NAMALWA (cell line): ENCODE data around the gene ANKRD34A.
A peak's percentile ranks its signal among the peaks of the same experiment; 100 is the strongest.
"Not testable (repeated sequence)": the region's sequence is repeated elsewhere in the genome, so short reads cannot be mapped to it uniquely, and the experiment has no call there.

Source experiments
- DNase-seq: peaks from one replicate; pipeline ENCODE4 v3.0.0-alpha.2; 2015; ENCODE audit warnings: low spot score

The ANKRD34A gene

GRCh38 chr1:145944532-145944931 is 19.8 kb downstream of the ANKRD34A start:
- DNase-seq = no peak

DNA sequence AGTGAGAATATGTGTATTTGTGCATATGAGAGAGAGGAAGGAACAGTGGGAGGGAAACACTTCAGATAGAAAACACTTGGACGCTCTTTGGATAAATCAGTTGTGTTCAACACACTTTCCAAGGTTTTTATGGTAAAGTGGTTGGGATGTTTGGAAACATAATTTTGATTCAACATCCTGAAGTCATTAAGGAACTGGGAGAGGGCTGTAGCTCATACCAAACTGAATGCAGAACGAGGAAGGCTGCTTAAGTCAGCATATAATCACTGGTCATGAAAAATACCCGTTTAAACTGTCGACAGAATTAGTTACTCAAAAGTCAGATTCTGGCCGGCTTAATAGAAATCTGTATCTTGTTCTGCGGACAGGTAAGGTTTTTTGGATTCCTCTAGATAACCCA is 21.5 kb downstream of the ANKRD34A start:
- no peak for DNase-seq

DNA sequence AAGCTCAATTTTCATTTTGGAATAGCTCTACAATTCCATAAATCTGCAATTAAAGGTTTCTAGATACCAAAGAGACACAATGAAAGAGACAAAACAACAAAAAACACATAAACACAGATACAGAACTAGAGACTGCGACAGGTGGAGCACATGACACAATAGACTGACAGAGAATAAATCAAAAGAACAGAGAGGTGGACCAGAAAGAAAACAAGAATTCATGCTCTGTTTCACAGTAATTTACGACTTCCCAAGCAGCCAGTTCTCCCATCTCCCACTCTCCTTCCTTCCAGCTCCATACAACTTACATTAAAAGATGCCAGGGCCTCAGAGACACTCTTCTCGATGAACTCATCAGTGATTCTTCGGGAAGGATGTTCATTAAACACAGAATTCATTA is 22.0 kb downstream of the ANKRD34A start:
- DNase-seq = no peak

DNA sequence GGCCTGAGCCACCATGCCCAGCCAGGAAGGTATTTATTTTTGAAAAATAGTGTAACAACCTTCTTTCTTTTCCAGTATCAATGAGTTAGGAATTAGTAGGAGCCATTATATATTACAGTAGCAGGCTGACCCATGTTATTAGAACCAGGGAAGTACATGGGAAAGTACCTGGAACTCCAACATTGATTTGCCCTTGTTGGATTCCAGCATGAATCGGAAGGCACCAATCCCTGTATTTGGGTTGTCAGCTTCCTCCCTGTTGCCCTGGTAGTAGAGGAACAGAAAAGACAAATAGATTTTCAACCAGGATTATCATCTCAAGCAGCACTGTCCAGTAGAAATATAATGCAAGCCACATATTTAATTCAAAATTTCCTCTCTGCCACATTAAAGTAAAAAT is 26.9 kb downstream of the ANKRD34A start:
- no peak for DNase-seq

DNA sequence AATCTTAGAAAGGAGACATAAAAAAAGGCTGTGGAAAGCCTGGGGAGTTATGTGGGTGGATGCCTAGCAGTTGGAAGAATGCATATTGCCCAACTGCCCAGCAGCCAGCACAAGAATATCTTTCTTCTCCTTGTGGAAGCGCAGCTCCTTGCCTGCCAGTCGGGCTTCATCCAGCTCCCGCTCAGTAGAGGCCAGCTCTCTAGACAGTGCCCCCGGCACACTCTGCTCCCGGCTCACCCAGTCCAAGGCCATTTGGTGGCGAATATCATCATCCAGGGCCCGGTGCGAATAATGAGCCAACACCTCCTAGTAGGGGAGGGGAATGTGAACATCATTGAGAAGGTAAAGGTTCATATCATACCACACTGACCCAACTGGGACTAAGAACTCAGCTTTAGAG is 28.1 kb downstream of the ANKRD34A start:
- DNase-seq = no peak

DNA sequence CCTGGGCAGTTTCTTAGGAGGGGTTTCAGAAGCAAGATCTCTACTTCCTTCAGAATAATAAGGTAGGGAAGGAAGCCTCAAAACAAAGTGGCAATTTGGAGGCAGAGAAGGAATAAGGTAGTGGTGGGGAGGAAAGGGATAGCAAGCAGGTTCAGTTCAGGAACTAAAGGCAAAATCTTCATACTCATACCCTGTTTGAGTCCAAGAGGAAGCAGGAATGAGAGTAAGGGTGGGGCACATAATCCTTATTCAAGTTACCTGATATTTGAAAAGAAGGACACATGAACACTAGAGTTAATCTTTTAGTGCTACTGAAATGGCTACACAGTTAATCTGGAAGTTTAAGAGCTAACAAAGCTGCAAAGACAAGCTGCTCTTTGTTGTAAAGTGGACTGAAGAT is 28.7 kb downstream of the ANKRD34A start:
- no peak for DNase-seq

- DNase-seq = peak; percentile 85
These were observed 31.8 kb downstream of the ANKRD34A start for GRCh38 chr1:145932522-145933009.

- DNase-seq = peak; percentile 30
These were observed 36.3 kb downstream of the ANKRD34A start for GRCh38 chr1:145927916-145928643.

- peak; percentile 100 for DNase-seq
These were observed 37.1 kb downstream of the ANKRD34A start, which contains the start of gene RBM8A for GRCh38 chr1:145927063-145927886. Gene RBM8A, minus strand, starts transcription at chr1:145927484. Its CDS starts 58 bp downstream, at chr1:145927426.

GRCh38 chr1:145926686-145927062 is 37.7 kb downstream of the ANKRD34A start:
- DNase-seq = no peak

GRCh38 chr1:145922266-145922665 is 42.1 kb downstream of the ANKRD34A start:
- DNase-seq = no peak

GRCh38 chr1:145920297-145920696 is 44.1 kb downstream of the ANKRD34A start:
- not testable (repeated sequence) for DNase-seq

DNA sequence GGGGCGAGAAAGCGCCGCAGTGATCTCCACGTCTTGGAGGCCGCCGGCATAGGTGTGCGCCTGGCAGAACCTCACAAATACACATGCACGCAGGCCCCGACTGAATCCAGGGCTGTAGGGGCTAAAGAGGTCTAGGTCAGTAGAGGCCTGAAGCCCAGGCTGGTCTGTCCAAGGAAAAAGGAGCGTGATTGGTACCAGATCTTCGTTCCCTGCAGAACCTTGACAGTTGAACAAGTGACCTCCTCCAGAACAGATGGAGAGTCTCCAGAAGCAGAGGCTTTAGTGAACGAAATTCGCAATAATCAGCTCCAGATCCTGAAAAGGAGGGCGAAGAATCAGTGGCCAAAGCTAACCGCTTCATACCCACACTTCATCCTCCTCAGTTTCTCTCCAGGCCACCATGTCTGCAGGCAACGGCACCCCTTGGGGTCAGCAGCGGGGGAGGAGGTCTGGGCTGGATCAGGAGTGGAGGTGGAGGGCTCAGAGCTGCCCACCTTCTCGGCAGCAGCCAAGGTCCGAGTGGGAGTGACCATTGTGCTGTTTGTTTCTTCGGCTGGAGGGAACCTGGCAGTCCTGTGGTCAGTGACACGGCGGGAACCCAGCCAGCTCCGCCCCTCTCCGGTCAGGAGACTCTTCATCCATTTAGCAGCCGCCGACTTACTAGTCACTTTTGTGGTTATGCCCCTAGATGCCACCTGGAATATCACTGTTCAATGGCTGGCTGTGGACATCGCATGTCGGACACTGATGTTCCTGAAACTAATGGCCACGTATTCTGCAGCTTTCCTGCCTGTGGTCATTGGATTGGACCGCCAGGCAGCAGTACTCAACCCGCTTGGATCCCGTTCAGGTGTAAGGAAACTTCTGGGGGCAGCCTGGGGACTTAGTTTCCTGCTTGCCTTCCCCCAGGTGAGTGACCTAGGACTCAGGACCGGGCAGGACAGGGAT is 45.1 kb downstream of the ANKRD34A start:
- DNase-seq = no peak

- DNase-seq = peak; percentile 97
These were observed 46.0 kb downstream of the ANKRD34A start, which contains the start of gene PEX11B for GRCh38 chr1:145918144-145918991. Gene PEX11B, minus strand, starts transcription at chr1:145918717. Its CDS starts 29 bp downstream, at chr1:145918688.

DNA sequence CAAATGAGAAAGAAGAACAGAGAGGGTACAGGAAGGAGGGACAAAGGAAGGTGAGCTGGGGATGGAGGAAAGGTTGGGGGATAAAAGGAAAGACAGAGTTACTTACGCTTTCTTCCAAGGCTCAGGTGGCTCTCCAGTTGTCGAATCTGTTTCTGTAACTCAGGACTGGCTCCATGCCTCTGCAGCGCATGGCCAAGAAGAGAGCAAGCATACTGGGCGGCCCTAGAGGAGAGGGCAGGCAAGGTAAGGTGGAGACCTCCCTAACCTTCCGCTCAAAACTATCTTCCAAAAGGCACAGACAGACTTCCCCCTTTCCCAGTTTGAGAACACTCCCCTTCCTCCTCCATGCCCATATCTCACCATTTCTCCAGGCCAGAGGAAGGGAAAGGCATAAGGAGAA is 46.8 kb downstream of the ANKRD34A start:
- DNase-seq = no peak

- no peak for DNase-seq
These were observed 47.6 kb downstream of the ANKRD34A start for GRCh38 chr1:145916745-145917144.

- DNase-seq = no peak
These were observed 52.2 kb downstream of the ANKRD34A start for GRCh38 chr1:145912128-145912641.
